GM19035 (cell line): Measurements from ENCODE around the gene MVB12B.

Experiments used
- ATAC-seq: cut with Tn5 transposase; IDR thresholded peaks from one replicate; pipeline ENCODE4 v1.9.1; 2021; ENCODE audit not compliant: unreplicated experiment

MVB12B gene

DNA sequence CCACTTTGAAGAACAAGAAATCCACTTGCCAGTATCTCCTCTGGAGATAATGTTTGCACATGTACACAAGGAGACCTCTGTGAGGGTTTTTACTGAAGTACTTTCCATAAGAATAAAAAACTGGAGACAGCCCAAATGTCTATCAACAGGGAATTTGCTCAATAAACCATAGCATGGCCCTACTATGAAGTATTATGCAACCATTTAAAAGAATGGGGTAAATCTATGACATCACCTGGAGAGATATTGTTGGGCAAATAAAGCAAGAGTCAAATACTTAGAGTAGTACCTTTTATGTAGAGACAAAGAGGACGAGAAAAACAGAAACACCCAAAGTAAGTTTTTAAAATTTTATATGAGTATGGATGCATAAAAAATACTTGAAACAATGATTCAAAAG is 23.9 kb upstream of the MVB12B start:
- ATAC-seq = no peak

DNA sequence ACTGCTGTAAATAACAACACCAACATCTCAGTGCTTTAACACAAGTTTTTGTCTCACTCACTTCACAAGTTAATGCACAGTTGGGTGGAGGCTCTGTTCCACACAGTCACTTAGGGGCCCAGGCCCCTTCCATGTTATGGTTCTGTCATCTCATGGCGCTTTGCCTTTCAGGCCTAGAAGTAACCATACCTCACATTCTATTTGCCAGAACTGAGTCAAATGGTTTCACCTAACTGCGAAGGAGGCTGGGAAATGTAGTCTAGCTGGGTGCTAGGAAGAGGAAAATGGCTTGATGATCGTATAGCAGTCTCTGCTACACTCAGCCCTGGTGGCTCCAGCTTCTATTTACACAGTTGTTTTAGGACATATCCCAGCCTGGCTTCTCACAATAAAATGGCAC is 23.1 kb upstream of the MVB12B start:
- no peak for ATAC-seq

- ATAC-seq = no peak
These were observed 22.2 kb upstream of the MVB12B start for GRCh38 chr9:126304207-126304970.

GRCh38 chr9:126304971-126305320 is 21.7 kb upstream of the MVB12B start:
- no peak for ATAC-seq

GRCh38 chr9:126306071-126306647 is 20.5 kb upstream of the MVB12B start:
- ATAC-seq = no peak

DNA sequence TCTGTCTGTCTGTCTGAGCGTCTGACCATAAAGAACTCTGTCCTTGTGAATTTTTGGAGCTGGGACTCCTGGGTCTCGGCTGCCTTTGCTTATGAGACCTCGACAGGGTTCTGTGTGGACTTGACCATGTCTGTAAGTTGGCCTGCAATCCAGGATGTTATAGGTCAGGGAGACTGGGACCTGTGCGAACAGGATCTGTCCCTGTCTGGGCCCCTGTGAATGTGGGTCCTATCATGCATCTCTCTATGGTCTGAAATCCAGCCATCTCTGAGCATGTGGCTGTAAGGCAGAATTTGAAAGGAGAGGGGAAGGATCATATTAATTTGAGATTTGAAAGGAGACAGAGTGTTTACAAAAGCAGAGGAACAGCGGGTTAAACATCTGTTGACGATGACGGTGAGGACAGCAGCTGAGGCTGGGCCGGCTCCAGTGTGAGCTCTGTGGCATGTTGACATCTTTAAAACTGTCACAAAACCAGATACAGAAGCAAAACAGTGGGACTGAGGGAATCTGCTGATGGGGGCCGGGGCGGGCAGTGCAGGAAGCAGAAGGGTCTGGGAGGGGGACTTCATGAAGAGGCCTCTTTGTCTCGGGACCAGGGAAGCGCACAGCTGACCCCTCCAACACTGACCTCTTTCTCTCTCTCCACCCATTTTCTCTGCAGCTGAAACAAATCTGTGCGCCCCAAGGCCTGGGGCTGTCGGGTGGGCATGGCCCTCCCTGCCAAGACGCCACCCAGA is 19.1 kb upstream of the MVB12B start:
- no peak for ATAC-seq

GRCh38 chr9:126309427-126310189 is 17.0 kb upstream of the MVB12B start:
- ATAC-seq = no peak

DNA sequence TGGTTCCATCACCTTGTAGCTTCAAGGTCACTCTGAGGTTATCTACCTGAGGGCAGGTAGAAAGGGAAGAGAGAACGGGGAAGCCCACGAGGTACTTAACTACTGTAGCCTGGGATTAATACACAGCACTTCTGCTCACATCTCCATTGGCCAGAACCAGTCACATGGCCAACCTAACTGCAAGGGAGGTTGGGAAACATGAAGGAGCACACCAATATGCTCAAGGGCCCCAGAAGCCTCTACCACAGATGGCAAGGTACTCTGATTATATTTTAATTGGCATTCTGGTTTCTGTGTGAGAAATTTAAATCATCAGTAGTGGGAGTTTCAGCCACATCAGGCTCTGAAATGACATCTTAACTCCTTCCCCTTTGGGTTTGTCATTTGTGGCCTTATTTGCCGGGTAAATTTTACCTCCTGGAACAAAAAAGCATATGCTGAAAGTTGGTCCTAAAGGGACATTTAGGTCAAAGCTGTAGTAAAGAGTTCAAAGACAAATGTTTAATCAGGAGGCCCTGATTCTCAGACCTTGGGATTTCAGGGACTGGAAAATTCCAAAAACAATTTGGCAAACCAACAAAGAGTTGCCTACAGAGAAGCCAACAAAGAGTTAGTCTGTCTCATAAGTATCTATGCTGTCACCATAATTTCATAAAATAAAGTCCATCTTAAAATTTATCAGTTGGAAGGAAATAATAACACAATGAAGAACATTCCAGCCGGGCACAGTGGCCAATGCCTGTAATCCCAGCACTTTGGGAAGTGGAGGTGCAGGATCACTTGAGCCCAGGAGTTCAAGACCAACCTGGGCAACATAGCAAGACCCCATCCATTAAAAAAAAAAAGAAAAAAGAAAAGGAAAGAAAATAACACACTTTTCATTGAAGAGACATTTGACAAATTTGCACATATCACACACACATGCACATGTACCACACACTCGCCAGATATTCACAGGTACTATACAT is 13.8 kb upstream of the MVB12B start:
- no peak for ATAC-seq

- ATAC-seq = no peak
These were observed 10.5 kb upstream of the MVB12B start for GRCh38 chr9:126316085-126316655.

GRCh38 chr9:126317513-126317912 is 9.1 kb upstream of the MVB12B start:
- ATAC-seq = no peak

- ATAC-seq = no peak
These were observed 7.8 kb upstream of the MVB12B start for GRCh38 chr9:126318858-126319257.

GRCh38 chr9:126319671-126320070 is 7.0 kb upstream of the MVB12B start:
- no peak for ATAC-seq

GRCh38 chr9:126320158-126320922 is 6.3 kb upstream of the MVB12B start:
- ATAC-seq = no peak

DNA sequence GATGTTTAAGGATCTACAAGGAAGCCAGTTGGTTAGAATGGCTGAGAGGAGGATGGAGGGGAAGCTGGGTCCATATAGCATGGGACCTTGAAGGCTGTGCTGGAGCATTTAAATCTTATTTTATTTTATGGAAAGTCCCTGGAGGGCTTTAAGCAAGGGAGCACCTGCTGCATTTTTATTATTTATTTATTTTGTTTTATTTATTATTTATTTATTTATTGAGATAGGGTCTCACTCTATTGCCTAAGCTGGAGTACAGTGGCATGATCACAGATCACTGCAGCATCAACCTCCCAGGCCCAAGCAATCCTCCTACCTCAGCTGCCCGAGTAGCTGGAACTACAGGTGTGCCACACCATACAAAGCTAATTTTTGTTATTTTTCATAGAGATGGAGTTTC is 4.9 kb upstream of the MVB12B start:
- no peak for ATAC-seq

- ATAC-seq = no peak
These were observed 808 bp upstream of the MVB12B start for GRCh38 chr9:126325821-126326220.

DNA sequence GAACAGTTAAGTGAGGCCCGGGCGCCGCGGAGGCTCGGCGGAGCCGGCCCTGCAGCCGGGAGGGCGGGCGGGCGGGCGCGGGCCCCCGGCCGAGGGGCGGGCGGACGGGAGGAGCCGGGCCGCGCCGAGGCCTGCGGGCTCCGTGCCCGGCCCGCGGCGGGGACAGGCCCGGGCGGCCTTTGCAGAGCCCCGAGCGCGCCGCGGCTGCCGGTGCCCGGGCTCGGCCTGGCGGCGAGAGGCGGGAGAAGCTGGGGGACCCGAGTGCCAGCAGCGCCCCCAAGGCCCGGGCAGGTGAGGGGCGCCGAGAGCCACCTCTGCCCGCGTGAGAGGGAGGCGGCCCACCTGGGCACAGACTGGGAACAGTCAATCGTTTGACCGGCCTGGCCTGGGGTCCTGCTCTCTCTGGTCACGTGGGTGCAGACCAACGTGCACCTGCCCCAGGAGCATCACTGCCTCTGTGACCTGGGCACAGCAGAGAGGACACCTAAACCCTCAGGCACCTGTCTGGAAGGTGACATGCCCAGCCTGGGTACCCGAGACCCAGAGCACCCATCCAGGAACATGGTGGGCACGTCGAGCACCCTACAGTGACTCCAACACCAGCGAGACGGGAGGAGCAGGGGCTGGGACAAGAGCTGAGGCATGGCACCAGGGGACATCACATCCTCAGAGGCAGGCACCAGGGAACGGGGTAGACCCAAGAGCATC is 531 bp downstream of the MVB12B start:
- no peak for ATAC-seq

DNA sequence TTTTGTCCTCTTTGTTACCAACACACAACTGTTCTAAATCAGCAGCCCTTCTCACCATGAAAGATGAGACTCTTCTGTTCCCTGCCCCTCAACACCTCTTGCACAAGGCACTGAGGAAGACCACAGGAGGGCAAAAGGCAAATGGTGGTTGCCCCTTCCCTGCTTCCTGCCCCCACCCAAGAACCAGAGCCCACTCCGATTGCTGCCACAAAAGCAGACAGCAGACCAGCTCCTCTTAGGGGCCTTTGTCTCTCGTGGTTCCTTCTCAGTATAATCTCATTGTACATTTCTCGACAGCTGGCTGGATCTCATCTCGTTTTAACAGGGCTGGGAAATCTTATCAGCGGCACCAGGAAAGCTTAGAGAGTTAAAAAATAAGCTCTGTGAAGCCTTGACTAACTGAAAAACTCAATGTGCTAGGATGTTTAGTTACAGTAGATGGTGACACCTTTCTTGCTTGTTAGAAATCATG is 1.1 kb downstream of the MVB12B start:
- ATAC-seq = no peak

DNA sequence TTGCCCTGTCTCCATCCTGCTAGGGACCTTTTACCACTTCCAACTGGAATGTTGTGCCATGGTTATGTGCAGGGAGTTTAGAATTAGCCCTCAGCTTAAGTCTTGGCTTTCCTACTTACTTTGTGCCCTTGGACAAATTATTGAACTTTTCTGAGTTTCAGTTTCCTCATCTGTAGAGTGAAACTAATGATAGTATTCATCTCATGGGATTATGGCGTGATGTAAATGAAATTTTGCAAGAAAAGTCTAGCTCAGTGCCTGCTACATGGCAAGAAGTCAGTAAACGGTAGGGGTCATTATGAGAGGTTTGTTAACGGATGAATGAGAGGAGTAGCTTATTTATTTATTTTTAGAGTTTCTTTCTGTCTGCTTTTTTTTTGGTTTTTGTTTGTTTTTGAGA is 1.8 kb downstream of the MVB12B start:
- no peak for ATAC-seq
